DMS53 treated with DMSO at 0.1 percent for 48 hours (cell line): ENCODE results near the gene SNX18.
A peak's percentile ranks its signal among the peaks of the same experiment; 100 is the strongest.
"Not testable (repeated sequence)": the region's sequence is repeated elsewhere in the genome, so short reads cannot be mapped to it uniquely, and the experiment has no call there.

Experiments
- DNase-seq: peaks from one replicate; lab custom pipeline; 2025; ENCODE audit not compliant: unreplicated experiment; lab: John Stamatoyannopoulos, UW

SNX18 gene

GRCh38 chr5:54518818-54519508, 1.4 kb downstream of the SNX18 start:
- DNase-seq = no peak

DNA sequence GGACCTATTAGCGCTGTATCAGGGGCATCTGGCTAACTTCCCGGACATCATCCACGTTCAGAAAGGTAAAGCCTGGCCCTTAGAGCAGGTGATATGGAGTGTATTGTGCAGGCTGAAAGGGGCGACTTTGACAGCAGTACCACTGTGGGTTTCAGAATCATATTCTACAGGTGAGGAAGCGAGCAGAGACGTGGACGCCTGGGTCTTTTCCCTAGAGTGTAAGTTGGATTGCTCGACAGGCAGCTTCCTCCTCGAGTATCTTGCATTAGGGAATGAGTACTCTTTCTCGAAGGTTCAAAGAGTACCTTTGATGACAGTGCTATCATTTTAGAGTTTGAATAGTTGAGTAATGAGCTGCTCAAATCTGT, 1.9 kb downstream of the SNX18 start:
- DNase-seq = no peak

- DNase-seq = no peak
These were observed 2.9 kb downstream of the SNX18 start for GRCh38 chr5:54520438-54520846.

GRCh38 chr5:54520940-54521339, 3.4 kb downstream of the SNX18 start:
- no peak for DNase-seq

GRCh38 chr5:54521856-54522479, 4.4 kb downstream of the SNX18 start:
- DNase-seq = no peak

DNA sequence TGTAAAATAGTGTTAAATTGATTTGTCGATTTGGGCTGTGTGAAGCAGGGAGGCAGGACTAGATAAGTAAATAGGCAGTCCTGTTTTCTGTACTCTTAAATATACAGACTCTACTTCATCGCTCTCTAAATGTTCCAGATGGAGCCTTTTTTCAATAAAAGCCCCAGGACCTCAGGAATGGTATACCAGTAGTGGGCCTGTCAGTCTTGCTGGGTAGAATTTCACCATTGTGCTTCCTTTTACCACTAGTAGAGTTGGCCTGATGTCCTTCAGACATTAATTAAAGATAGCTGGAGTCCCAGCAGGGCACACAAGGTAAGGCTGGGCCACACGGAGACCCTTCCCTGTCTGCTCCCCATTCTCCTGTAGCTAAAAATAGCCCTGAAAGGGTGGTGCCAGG, 6.0 kb downstream of the SNX18 start:
- DNase-seq = no peak

DNA sequence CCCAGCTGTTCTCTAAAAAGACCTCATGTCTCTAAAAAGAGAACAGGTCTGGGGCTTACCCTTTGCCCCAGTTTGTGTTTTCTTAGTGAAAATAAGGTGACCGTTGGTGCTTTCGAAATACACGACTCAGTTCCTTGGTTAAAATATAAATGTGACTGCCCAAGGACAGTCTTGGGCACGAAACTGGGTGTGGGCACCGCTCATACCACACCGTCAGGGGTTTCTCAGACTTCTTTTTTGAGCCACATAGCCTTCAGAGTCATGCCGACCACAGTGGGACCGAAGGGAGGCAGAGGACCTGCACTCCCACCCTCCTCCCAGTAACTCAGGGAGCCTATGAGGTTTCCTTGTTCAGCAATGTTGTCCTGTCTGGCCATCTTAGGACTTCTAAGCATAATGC, 6.5 kb downstream of the SNX18 start:
- DNase-seq = no peak

- no peak for DNase-seq
These were observed 7.1 kb downstream of the SNX18 start for GRCh38 chr5:54524704-54525103.

DNA sequence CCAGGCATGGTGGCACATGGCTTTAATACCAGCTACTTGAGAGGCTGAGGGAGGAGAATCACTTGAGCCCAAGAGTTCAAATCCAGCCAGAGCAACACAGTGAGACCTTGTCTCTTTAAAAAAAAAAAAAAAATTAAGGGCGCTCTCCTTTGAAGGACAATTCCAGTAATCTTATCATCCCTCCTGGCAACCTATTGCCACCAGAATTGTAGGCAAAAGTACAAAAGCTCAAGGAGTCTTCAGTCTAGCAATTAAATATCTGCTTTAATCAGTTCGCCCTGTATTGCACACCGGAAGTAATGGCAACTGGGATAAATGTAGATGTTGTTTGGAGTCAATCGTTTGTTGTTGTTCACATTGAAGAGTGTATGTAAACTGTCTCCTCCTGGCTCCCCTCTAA, 7.7 kb downstream of the SNX18 start:
- DNase-seq = no peak

DNA sequence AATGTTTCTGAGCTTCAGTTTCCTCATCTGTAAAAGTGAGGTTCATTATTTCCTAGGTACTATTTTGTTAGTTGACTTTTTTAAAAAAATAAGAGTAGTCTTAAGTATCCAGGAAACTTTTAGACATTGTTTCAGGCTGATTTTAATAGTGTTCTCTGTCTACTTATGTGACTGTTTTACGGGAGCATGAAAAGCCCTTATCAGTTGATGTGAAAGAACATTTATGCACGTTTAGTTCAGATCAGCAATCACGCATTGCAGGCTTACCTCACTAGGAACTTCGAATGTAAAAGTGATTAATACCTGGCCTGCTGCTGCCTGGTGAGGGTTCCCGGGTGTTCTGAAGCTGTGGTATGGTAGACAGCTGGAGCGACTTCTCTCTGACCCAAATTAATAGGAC, 8.1 kb downstream of the SNX18 start:
- no peak for DNase-seq

DNA sequence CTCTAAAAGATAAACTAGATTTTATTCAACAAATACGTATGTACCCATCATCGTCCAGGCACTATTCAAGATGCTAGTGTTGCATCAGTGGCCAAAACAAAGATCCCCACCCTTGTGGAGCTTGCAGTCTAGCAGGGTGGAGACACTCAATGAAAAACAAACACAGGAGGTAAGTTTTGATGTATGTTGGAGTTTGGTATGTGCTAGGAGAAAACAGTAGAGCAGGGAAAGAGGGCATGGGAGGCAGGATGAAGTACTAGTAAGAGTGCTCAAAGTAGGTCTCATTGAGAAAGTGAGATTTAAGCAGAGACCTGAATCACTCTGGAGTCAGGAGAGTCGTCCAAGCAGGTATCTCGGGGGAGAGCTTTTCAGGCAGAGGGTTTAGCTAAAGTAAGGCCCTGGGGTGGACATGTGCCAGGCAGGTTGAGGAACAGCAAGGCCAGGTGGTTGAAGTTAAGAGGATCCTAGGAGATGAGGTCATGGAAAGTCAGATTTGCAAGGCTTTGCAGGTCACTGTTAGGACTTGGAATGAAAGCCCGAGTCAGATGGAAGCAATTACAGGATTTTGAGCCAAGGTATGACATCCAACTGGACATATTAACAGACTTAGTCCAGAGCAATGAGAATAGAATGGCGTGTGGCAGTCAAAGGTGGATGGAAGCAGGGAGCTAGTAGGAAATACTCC, 9.2 kb downstream of the SNX18 start:
- DNase-seq = no peak

GRCh38 chr5:54528633-54529209, 11.2 kb downstream of the SNX18 start:
- no peak for DNase-seq

GRCh38 chr5:54529565-54529964, 12.0 kb downstream of the SNX18 start:
- no peak for DNase-seq

GRCh38 chr5:54531546-54531945, 14.0 kb downstream of the SNX18 start:
- no peak for DNase-seq

DNA sequence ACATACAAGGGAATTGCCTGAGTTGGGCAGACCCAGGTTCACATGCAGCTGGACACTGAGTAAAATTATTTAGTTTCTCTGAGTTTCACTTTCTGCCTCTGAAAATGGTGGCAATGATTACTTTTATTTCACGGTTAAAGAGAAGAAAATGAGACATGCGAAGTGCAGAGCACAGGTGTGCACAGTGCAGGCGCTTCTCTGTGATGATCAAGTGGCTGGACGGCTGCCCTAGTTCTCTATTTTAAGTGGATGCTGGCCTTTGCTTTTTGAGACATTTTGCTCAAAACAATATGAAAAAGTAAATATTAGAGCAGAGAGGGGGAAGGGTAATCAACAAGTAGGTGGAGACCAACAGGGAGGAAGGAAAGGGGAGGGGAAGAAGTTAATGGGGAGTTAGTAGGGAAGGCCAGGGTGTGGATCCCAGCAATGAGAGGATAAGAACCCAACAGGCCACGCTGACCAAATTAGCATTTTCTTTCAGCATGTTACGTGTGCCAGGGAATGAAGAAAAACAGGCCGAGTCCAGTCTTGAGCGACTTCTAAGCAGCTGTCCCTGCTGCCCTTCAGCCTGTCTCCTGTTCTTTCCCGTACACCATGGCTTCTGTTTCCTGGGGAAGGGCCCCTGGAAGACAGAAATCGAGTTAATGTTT, 16.1 kb downstream of the SNX18 start:
- peak; percentile 19 for DNase-seq

GRCh38 chr5:54534191-54535004, 16.8 kb downstream of the SNX18 start:
- no peak for DNase-seq

DNA sequence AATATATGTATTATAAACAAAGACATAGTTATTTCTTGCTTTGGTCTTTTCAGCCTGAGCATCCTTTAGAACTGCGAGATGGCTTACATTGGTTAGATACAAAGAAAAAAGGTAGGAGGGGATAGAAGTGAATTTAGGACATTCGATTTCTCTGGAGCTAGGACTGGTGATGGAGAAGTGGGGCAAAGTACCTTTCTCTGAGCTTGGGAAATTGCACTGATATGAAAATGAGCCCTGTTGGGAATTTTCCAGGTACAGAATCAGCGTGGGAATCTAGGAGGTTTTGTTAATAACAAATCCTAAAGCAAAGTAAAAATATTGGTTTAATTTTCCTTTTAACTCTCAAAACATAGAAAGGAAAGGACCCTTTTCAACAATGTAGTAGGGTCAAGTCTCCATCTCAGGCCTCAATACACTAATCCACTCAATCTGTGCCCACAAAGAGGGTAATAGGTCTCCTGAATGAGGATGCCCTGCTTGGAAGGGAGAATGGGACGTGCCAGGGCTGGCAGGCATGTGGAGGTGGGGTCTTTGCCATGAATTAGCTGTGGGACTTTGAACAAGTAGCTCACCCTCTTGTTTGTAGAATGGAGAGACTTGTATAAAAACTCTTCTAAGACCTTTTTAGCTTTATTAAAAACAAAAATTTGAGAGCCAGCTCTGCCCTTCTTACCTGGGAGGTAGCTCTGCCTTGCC, 17.7 kb downstream of the SNX18 start:
- no peak for DNase-seq

DNA sequence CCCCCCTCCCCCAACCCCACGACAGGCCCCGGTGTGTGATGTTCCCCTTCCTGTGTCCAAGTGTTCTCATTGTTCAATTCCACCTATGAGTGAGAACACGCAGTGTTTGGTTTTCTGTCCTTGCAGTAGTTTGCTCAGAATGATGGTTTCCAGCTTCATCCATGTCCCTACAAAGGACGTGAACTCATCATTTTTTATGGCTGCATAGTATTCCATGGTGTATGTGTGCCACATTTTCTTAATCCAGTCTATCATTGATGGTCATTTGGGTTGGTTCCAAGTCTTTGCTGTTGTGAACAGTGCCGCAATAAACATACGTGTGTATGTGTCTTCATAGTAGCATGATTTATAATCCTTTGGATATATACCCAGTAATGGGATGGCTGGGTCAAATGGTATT, 18.8 kb downstream of the SNX18 start:
- DNase-seq = not testable (repeated sequence)

- DNase-seq = not testable (repeated sequence)
These were observed 19.3 kb downstream of the SNX18 start for GRCh38 chr5:54536861-54537260.

- no peak for DNase-seq
These were observed 20.2 kb downstream of the SNX18 start for GRCh38 chr5:54537725-54538124.
